ENCODE measurements around the gene USP48.
"Not testable (repeated sequence)": the region's sequence is repeated elsewhere in the genome, so short reads cannot be mapped to it uniquely, and the experiment has no call there.

Gene USP48

DNA sequence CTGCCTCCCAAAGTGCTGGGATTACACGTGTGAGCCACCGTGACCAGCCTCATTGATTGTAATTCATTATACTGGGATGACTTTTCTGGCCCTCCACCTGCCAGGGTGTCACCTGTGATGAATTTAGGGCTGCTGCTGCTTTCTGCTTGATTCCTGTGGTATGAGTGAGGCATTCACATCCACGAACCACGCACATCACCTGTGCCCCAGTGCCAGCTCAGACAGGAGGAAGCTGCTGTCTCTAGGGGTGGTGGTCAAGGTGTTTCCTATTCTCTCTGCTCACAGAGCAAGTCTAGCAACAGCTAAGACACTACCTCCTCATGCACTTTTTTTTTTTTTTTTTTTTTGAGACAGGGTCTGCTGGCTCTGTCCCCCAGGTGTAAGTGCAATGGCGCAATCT lies 16.8 kb upstream of the USP48 start:
- TF ChIP-seq, protein P1, sequence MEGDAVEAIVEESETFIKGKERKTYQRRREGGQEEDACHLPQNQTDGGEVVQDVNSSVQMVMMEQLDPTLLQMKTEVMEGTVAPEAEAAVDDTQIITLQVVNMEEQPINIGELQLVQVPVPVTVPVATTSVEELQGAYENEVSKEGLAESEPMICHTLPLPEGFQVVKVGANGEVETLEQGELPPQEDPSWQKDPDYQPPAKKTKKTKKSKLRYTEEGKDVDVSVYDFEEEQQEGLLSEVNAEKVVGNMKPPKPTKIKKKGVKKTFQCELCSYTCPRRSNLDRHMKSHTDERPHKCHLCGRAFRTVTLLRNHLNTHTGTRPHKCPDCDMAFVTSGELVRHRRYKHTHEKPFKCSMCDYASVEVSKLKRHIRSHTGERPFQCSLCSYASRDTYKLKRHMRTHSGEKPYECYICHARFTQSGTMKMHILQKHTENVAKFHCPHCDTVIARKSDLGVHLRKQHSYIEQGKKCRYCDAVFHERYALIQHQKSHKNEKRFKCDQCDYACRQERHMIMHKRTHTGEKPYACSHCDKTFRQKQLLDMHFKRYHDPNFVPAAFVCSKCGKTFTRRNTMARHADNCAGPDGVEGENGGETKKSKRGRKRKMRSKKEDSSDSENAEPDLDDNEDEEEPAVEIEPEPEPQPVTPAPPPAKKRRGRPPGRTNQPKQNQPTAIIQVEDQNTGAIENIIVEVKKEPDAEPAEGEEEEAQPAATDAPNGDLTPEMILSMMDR (IDR thresholded peaks at IDR 0.05; ENCODE audit: low read depth, low read length): no peak
- no peak overlapping the region for H3K4me3 ChIP-seq (replicated peaks in 1 of 2; ENCODE audit: low read depth in 2 of 2, low read length in 2 of 2)
- DNase-seq (ENCODE audit: low read depth in 2 of 2): no peak

DNA sequence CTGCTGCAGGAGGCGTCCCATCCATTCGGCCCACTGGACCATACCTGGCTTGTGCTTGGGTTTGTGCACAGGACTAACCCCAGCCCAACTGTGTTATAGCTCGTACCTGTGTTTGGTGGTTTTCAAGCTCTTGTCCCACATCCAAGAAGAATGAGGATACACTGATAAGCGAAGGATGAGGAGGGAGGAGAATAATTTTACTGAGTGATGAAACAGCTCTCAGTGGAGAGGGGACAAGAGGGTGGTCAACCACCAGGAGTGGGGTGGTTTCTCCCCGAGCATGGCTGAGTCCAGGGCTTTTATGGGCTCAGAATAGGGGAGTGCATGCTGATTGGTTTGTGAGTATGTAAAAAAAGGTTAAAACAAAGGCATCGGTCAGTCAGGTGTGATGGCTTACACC lies 12.1 kb upstream of the USP48 start:
- TF ChIP-seq, protein P1 (IDR thresholded peaks at IDR 0.05; ENCODE audit: low read depth, low read length): no peak
- no peak for DNase-seq (ENCODE audit: low read depth in 2 of 2)
- H3K4me3 ChIP-seq (replicated peaks in 1 of 2; ENCODE audit: low read depth in 2 of 2, low read length in 2 of 2): no peak overlapping the region

DNA sequence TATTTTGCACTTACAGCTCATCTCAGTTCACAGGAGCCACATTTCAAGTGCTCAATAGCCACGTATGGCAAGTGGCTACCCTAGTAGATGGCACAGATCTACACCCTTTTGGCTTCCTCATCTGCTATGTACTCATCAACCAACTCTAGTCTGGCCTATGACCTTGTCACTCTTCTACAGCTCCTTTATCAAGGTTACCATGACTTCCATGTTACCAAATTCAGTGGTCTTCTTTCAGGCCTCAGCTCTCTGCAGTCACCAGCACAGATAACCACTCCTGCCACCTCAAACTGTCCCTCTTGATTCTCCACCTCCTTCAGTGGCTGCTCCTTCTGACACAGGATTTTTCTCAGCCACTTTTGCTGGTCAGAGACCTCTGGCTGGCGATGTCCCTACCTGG lies 11.7 kb upstream of the USP48 start:
- TF ChIP-seq, protein P1 (IDR thresholded peaks at IDR 0.05; ENCODE audit: low read depth, low read length): no peak
- no peak for DNase-seq (ENCODE audit: low read depth in 2 of 2)
- H3K4me3 ChIP-seq (replicated peaks in 1 of 2; ENCODE audit: low read depth in 2 of 2, low read length in 2 of 2): no peak overlapping the region

DNA sequence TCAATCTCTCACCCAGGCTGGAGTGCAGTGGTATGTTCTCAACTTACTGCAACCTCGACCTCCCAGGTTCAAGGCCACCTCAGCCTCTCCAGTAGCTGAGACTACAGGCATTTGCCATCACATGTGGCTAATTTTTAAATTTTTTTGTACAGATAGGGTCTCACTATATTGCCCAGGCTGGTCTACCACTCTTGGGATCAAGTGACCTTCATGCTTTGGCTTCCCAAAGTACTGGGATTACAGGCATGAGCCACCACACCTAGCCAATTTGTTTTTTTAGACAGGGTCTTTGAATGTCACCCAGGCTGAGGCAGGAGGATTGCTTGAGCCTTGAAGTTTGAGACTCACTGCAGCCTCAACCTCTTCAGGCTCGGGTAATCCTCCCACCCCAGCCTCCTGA lies 10.2 kb upstream of the USP48 start:
- no peak for DNase-seq (ENCODE audit: low read depth in 2 of 2)
- H3K4me3 ChIP-seq (replicated peaks in 1 of 2; ENCODE audit: low read depth in 2 of 2, low read length in 2 of 2): no peak overlapping the region
- TF ChIP-seq, protein P1 (IDR thresholded peaks at IDR 0.05; ENCODE audit: low read depth, low read length): no peak

DNA sequence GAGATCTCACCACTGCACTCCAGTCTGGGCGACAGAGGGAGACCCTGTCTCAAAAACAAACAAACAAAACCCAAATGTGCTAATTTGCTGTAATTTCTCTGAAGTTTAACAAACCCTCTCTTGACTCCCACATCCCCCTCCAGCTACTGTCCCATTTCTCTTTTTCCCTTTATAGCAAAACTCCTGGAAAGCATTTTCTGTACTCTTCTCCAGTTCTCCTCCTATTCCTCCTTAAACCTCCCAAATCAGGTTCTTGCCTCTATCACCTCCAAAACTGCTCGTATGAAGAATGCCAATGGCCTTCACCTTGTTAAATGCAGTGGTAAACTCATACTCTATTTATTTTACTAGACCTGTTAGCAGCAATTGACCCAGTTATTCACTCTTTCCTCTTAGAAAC lies 3.7 kb upstream of the USP48 start:
- DNase-seq (ENCODE audit: low read depth in 2 of 2): no peak

DNA sequence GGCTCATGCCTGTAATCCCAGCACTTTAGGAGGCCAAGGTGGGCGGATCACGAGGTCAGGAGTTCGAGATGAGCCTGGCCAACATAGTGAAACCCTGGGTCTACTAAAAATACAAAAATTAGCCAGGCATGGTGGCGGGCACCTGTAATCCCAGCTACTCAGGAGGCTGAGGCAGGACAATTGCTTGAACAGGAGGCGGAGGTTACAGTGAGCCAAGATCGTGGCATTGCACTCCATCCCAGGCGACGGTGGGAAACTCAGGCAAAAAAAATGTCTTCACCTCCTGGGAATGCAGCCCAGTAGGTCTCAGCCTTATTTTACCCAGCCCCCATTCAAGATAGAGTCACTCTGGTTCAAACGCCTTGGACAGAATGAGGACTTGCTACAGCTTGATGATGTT lies 2.8 kb upstream of the USP48 start:
- H3K4me3 ChIP-seq (replicated peaks in 1 of 2; ENCODE audit: low read depth in 2 of 2, low read length in 2 of 2); DNase-seq (ENCODE audit: low read depth in 2 of 2): not testable (repeated sequence)

More for the DNA sequence above, 3.7 kb upstream of the USP48 start:
- TF ChIP-seq, protein P1 (IDR thresholded peaks at IDR 0.05; ENCODE audit: low read depth, low read length): no peak
- no peak overlapping the region for H3K4me3 ChIP-seq (replicated peaks in 1 of 2; ENCODE audit: low read depth in 2 of 2, low read length in 2 of 2)

DNA sequence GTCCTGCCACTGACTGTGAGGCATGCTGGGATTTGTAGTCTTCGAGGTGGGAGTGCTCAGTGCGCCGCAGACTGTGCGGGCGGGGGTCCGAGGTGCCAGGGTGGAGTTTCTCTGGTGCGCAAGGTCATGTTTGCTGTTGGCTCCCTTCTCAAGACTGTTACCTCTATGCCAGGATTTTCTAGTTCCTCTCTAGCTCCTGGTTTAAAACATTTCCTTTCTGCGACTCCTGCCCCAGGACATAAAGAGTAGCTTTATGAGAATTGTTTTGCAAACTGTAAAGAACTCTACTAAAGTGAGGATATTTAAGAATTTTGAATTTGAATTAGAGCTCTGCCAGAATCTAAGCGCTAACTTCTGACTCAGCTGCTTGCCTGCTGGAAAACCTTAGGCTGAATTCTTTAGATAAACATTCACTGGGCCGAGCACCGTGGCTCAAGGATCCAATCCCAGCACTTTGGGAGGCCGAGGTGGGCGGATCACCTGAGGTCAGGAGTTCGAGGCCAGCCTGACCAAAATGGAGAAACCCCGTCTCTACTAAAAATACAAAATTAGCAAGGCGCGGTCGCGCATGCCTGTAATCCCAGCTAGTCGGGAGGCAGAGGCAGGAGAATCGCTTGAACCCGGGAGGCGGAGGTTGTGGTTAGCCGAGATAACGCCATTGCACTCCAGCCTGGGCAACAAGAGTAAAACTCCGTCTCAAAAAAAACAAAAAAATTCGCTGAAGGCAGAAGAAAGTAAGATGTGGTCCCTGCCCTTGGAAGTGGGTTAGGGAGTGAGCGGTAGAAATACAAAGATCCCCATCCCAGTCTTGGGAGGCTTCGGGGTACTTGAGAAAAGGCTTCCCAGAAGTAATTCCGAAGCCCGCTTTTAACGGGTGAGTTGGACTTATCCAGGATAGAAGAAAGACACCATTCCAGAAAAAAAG lies 992 bp upstream of the USP48 start:
- DNase-seq (ENCODE audit: low read depth in 2 of 2): peak; percentile 78 to 98
- TF ChIP-seq, protein P1 (IDR thresholded peaks at IDR 0.05; ENCODE audit: low read depth, low read length): no peak
- H3K4me3 ChIP-seq (replicated peaks in 1 of 2; ENCODE audit: low read depth in 2 of 2, low read length in 2 of 2): peak overlapping the region; percentile 94 to 99

All from cardiac fibroblast (primary cell).